GM19099 (cell line): ENCODE results near the gene KPNA6.

ENCODE experiments used
- POLR2A ChIP-seq: IDR thresholded peaks from 3 replicates; pipeline ENCODE4 v1.6.1; 2011; ENCODE audit warnings: low read depth; ENCODE audit not compliant: insufficient read length; ENCODE audit errors: extremely low read depth

The KPNA6 gene

GRCh38 chr1:32197837-32198236, 90.0 kb downstream of the KPNA6 start:
- no peak for TF ChIP-seq POLR2A

DNA sequence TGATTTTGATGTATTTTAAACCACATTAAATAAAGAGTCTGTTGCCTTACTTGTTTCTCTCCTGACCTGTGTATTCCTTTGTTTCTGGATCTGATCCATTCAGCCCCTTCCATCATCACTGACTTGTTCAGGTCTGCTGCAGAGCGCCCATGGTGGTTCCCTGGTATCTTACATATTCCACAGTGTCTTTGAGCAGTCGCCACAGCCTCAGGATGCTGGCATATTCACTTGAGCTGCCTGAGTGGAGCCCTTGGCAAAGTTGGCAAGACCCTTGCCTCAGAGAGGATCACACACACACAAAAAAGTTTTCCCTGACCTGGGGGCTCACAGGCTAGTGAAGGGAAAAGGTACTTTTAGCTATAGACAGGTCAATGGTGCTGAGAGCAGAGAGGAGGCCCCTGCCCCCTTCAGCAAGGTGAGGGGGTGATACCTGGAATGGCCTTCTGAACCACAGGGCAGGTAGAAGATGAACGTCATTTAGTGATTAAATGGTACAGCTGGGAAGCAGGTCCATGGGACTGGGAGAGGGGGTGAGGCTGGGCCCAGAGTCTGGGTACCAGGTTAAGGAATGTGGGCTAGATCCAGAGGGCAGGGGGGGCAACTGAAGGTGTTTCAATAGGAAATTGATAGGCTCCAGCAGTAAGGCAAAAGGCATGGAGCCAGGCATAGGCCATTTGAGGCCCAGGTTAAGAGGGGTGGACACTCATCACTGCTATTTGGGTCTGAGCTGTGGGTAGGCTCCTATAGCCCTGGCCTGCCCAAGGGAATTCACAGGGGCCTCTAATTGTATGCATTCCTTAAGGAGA, 90.6 kb downstream of the KPNA6 start:
- TF ChIP-seq POLR2A = peak; percentile 30

DNA sequence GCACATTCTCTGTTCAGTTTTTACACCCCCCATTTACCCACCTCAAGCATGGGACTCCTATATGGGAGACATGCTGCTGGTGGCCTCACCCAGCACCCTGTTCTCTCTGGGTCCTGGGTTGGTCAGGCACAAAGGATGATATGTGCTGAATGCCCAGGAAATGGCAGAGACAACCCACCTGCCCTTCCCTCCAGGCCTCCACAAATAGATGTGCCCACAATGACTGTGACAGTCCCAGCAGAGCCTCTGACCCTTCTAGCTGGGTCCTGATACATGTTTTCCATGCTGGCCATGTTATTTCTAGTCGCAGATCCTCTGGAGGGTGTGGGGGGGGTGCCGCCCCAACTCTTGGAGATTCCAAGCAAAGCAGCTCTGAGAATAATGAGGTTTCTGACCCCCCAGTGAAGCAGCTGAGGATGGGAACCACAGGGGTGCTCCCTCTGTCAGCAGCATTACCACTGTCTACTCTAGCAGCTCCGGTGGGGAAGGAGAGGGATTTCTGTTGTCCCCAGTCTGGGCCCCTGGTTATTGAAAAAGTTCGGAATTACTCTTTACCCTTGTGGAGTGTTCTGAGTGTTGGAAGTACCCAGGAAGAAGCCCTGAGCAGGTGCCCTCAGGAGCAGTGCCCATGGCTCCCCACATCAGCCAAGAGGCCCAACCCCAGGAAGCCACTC, 91.3 kb downstream of the KPNA6 start:
- no peak for TF ChIP-seq POLR2A

- TF ChIP-seq POLR2A = no peak
These were observed 91.8 kb downstream of the KPNA6 start for GRCh38 chr1:32199717-32200072.

DNA sequence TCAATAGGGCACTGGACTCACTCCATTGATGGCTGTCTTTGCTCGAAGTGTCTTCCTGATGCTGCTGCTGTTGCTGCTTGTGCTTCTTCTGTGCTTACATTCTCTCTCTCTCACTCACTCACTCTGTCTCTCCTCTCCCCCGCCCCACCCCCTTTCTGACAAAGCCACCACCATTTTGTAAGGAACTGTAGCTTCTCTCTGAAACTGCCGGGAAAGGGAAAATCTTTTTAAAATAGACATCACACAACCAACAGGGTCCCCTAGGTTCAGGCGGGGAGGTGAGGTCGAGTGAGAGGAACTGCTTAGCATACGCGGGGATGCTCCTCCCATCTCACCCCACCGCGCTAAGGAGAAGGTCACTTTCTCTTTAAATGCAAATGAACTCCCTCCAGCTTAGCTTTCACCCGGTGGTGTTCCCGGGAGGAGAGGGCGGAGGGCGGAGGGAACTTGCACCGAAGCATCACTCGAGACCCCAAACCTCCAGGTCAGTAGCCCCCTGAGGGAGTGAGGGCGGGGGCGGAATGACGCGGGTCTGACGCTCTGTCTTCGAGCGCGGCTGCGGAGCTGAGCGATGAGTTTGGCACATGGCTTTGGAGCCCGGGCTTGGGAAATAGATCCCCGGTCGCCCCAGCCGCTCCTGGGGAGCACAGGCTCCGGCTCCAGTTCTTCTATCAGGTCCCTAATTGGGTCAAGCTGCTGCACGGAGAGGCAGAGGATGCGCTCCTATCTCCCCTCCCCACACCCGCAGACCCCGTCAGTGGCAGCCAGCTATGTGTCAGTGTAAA, 92.6 kb downstream of the KPNA6 start, which contains the start of gene CCDC28B:
Gene CCDC28B (plus strand): TSS at position 370 of the 785 bp plus-strand sequence. CDS start 1,341 bp downstream, outside the sequence.
- no peak for TF ChIP-seq POLR2A

- TF ChIP-seq POLR2A = peak; percentile 52
These were observed 93.4 kb downstream of the KPNA6 start for GRCh38 chr1:32201011-32201855.

GRCh38 chr1:32204943-32205361, 97.1 kb downstream of the KPNA6 start:
- no peak for TF ChIP-seq POLR2A

DNA sequence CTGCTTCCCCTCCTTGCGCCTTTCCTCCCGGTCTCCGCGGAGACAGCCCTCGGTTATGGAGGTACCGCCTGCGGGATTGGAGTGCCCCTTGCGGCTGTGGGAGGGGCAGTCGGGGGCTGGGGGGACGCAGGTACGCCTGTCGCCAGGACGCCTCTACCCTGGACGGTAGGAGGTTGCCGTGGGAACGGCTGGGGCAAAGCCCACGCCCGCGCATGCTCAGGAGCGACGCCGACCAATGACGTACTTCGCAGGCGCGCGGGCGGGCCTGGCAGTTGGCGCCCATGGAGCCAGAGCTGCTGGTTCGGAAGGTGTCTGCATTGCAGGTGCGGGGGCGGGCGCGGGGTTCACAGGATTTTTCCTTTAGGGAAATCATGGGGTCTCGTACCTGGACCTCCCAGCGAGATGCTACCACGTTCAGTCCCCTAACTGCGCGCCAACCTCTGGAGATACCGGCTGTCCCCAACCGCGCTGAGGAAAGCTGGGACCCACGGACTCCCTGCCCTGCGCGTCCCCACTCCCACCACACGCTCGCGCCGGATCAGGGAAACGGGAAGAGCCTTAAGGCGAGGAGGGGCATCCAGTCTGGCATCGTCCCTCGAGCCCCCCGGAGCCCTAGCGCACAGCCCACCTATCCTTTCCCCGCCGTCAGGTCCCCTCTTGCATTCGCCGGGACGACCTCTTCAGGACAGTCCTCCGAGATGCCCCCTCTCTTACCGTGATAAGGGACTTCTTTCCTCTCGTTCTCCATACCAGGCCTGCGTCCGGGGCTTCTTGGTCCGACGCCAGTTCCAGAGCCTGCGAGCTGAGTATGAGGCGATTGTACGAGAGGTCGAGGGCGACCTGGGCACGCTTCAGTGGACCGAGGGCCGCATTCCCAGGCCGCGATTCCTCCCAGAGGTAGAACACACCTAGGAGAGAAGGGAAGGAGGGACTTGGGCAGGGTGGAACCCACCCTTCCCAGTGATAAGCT, 97.8 kb downstream of the KPNA6 start, which contains the start of gene IQCC:
Gene IQCC (plus strand): TSS at position 271 of the 970 bp plus-strand sequence. CDS start 11 bp downstream, at position 282.
- peak; percentile 74 for TF ChIP-seq POLR2A

GRCh38 chr1:32208469-32208868, 100.6 kb downstream of the KPNA6 start:
- no peak for TF ChIP-seq POLR2A

DNA sequence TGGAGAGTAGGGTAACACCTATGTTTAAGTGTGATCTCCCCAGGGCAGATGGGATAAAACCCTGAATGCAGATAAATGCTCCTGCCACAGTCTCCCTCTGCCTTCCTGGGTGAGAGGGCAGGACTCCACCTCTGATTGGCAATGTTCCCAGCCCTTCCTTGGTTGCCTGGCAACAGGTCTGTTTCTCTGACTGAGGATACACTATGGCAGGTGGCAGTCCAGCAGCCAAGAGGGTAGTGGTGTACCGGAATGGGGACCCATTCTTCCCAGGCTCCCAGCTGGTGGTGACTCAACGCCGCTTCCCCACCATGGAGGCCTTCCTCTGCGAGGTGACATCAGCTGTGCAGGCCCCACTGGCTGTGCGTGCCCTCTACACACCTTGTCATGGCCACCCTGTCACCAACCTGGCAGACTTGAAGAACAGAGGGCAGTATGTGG, 101.1 kb downstream of the KPNA6 start, which contains the start of gene DCDC2B:
Gene DCDC2B (plus strand): TSS at position 199 of the 438 bp plus-strand sequence. CDS start 5 bp downstream, at position 204.
- TF ChIP-seq POLR2A = no peak

- TF ChIP-seq POLR2A = peak; percentile 11
These were observed 108.0 kb downstream of the KPNA6 start for GRCh38 chr1:32215629-32216480.

- no peak for TF ChIP-seq POLR2A
These were observed 108.7 kb downstream of the KPNA6 start for GRCh38 chr1:32216566-32216965.
